Progenitor cell of endocrine pancreas (in vitro differentiated cells): ENCODE measurements around the gene LSAMP. TPM values are rescaled to one million over a fixed set of nuclear protein-coding genes. Genes with fewer than 3 reads are reported as not detected.

Experiments
- DNase-seq: peaks from one replicate; pipeline ENCODE4 v3.0.0; 2021; ENCODE audit warnings: low spot score; ENCODE audit not compliant: unreplicated experiment
- H3K27ac Mint-ChIP-seq: 2 replicates; pipeline ENCODE4 v1.8.0; 2021; ENCODE audit warnings: mild to moderate bottlenecking, moderate library complexity, mixed read lengths
- H3K27me3 Mint-ChIP-seq: 2 replicates; pipeline ENCODE4 v1.8.0; 2021; ENCODE audit warnings: mixed read lengths
- H3K36me3 Mint-ChIP-seq: 2 replicates; pipeline ENCODE4 v1.8.0; 2022; ENCODE audit warnings: mixed read lengths; ENCODE audit not compliant: insufficient read depth
- H3K4me1 Mint-ChIP-seq: 2 replicates; pipeline ENCODE4 v1.8.0; 2021; ENCODE audit warnings: low read depth, mixed read lengths
- H3K4me3 Mint-ChIP-seq: 2 replicates; pipeline ENCODE4 v1.8.0; 2021; ENCODE audit warnings: low read depth, mild to moderate bottlenecking, moderate library complexity, mixed read lengths
- H3K9me3 Mint-ChIP-seq: 2 replicates; pipeline ENCODE4 v1.8.0; 2021; ENCODE audit warnings: low read depth, mixed read lengths
- CTCF ChIP-seq: fragments of 200-600 bp; sonication (generic); IDR thresholded peaks from one replicate; pipeline ENCODE4 v1.5.0; 2021; ENCODE audit warnings: antibody characterized with exemption, mild to moderate bottlenecking; ENCODE audit not compliant: unreplicated experiment
- total RNA-seq: library from RNA; stranded (reverse); gene quantifications from 2 replicates; pipeline ENCODE4 v1.2.1, GENCODE V29; 2021

Gene LSAMP
- total RNA-seq, 1 donor from 2014 or later = 20.7 TPM

GRCh38 chr3:115974940-115975339 lies 470.3 kb downstream of the LSAMP start:
- Mint-ChIP-seq H3K9me3 (peaks cover 3% of the 10 kb centered on the region), H3K36me3 (no peaks in the 10 kb centered on the region), H3K4me1 (peaks cover 10% of the 10 kb centered on the region), H3K27ac (no peak overlapping the region), H3K27me3 (no peaks in the 10 kb centered on the region), H3K4me3 (no peak overlapping the region)
- no peak for DNase-seq
- no peak for TF ChIP-seq CTCF

GRCh38 chr3:115968871-115969270 lies 476.4 kb downstream of the LSAMP start:
- Mint-ChIP-seq H3K4me1 (no peaks in the 10 kb centered on the region), H3K36me3 (no peaks in the 10 kb centered on the region), H3K9me3 (peaks cover 6% of the 10 kb centered on the region), H3K27ac (no peak overlapping the region), H3K4me3 (no peak overlapping the region), H3K27me3 (no peaks in the 10 kb centered on the region)
- TF ChIP-seq CTCF = no peak
- DNase-seq = no peak

DNA sequence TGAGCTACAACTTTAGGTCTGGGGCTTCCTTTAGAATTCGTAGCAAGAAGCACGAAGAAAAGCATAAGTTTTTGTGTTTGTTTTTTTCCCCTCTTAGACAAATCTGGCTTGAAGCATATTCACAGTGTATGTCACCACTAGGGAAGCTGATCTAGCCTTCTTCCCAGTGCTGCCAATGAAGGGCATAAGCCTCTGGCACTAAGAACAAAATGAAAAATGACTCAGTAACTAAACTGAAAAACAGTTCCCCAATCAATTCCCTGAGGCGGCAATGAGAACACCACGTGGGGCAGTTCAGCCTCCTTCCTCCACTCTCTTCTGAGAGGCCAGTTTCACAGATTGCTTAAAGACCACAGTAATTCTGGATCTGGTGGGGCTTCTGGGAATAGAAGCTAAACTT lies 483.9 kb downstream of the LSAMP start:
- Mint-ChIP-seq H3K27ac (no peak overlapping the region), H3K4me3 (no peak overlapping the region), H3K4me1 (no peaks in the 10 kb centered on the region), H3K27me3 (no peaks in the 10 kb centered on the region), H3K9me3 (no peaks in the 10 kb centered on the region), H3K36me3 (no peaks in the 10 kb centered on the region)
- no peak for TF ChIP-seq CTCF
- no peak for DNase-seq

- TF ChIP-seq CTCF = no peak
- DNase-seq = no peak
- no peaks in the 10 kb centered on the region for H3K4me1 Mint-ChIP-seq
- H3K9me3 Mint-ChIP-seq = no peaks in the 10 kb centered on the region
- H3K27ac Mint-ChIP-seq = no peak overlapping the region
- H3K36me3 Mint-ChIP-seq = no peaks in the 10 kb centered on the region
- H3K4me3 Mint-ChIP-seq = no peak overlapping the region
- no peaks in the 10 kb centered on the region for H3K27me3 Mint-ChIP-seq
Observed at GRCh38 chr3:115960799-115961198, 484.5 kb downstream of the LSAMP start.

DNA sequence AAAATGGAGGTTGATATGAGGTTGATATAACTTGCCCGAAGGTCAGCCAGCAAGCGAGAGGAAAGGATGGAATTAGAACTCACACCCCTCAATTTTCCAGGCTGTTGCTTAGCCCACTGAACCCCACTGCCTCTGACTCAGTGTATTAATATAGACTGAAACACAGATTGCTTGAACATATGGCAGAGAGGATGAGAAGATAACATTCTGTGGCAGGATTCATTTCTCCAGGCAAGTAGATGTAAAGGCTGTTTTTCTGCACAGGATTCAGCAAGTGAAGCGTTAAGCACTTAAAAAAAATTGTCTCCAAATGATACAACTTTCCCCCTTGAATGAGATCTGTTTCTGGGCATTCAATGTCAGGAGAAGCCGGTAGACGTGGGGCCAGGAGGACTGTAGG lies 486.8 kb downstream of the LSAMP start:
- no peaks in the 10 kb centered on the region for H3K36me3 Mint-ChIP-seq
- no peaks in the 10 kb centered on the region for H3K9me3 Mint-ChIP-seq
- no peaks in the 10 kb centered on the region for H3K27me3 Mint-ChIP-seq
- H3K4me3 Mint-ChIP-seq = no peak overlapping the region
- no peaks in the 10 kb centered on the region for H3K4me1 Mint-ChIP-seq
- H3K27ac Mint-ChIP-seq = no peak overlapping the region
- no peak for DNase-seq
- TF ChIP-seq CTCF = no peak
